Adrenal gland (tissue), 5 donors: ENCODE results near the gene CDH4.

Experiments used
- POLR2A ChIP-seq, 2 donors: fragments of 450-650 bp; IDR thresholded peaks; one replicate each; pipeline ENCODE4 v1.6.1; 2017; ENCODE audit warnings: antibody characterized with exemption in 2 of 2, mild to moderate bottlenecking in 2 of 2, moderate library complexity in 1 of 2
- TF ChIP-seq, protein P1 (sequence below), 6 experiments: fragments of 450-650 bp in 4 of 6; fragments of 200-600 bp in 2 of 6; sonication (generic) in 1 of 6; IDR thresholded peaks; 1 replicate in 5 of 6; 2 replicates in 1 of 6; pipeline versions ENCODE4 v1.5.1 to v1.8.0; 2016 to 2021; ENCODE audit warnings: antibody characterized with exemption in 6 of 6, mild to moderate bottlenecking in 2 of 6, moderate library complexity in 1 of 6
- donor health status: DM: no; HTN: no; CAD: no.

DNA sequence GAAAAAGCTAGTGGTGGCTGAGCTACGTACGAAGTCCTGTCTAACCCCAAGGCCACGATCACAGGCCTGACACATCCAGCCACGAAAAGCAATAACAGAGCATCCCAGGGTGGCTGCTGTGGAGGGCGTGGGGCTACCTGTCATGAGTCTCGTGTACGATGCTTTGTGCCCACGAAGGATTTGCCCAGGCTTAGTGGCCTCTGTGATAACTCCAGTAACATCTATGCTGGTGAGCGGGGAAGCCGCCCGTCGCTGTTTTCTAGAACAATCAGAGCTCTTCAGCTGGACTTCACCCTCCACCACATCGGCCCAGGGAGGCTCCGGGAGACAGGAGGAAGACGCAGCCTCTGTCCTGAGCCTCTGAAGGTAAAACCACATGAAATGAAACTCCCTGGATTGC lies 563.1 kb downstream of the CDH4 start:
- TF ChIP-seq, protein P1, sequence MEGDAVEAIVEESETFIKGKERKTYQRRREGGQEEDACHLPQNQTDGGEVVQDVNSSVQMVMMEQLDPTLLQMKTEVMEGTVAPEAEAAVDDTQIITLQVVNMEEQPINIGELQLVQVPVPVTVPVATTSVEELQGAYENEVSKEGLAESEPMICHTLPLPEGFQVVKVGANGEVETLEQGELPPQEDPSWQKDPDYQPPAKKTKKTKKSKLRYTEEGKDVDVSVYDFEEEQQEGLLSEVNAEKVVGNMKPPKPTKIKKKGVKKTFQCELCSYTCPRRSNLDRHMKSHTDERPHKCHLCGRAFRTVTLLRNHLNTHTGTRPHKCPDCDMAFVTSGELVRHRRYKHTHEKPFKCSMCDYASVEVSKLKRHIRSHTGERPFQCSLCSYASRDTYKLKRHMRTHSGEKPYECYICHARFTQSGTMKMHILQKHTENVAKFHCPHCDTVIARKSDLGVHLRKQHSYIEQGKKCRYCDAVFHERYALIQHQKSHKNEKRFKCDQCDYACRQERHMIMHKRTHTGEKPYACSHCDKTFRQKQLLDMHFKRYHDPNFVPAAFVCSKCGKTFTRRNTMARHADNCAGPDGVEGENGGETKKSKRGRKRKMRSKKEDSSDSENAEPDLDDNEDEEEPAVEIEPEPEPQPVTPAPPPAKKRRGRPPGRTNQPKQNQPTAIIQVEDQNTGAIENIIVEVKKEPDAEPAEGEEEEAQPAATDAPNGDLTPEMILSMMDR (IDR thresholded peaks at IDR 0.05): no peak
- no peak for TF ChIP-seq POLR2A (IDR thresholded peaks at IDR 0.05)
